Caco-2 (cell line): ENCODE data around the gene RETREG1. TPM values are rescaled to one million over a fixed set of nuclear protein-coding genes. Genes with fewer than 3 reads are reported as not detected.

ENCODE experiments used
- BruUV-seq: library from RNA; stranded (reverse); fragments of 400-500 nt; replicated peaks from 2 replicates; lab custom pipeline; 2021; lab: Mats Ljungman, UMichigan
- CTCF ChIA-PET: fragments of 300-600 bp; sonication (Branson Sonifier 250); formaldehyde crosslinking; loops from one replicate; lab custom pipeline; 2022; ENCODE audit warnings: antibody characterized with exemption; lab: Charles Lee
- POLR2A ChIA-PET: fragments of 300-600 bp; sonication (Branson Sonifier 250); formaldehyde crosslinking; loops from one replicate; lab custom pipeline; 2022; ENCODE audit warnings: antibody characterized with exemption; lab: Charles Lee
- DNase-seq, 2 experiments: peaks; one replicate each; pipeline versions ENCODE4 v3.0.0 to v3.0.0-alpha.2; 2020 to 2022
- H3K27me3 ChIP-seq: replicated peaks from 2 replicates; pipeline ENCODE4 v1.6.0; 2011; ENCODE audit warnings: low read length; ENCODE audit not compliant: control insufficient read depth, insufficient read depth
- H3K36me3 ChIP-seq: 2 replicates; pipeline ENCODE4 v1.5.1; 2011; ENCODE audit warnings: low read length; ENCODE audit not compliant: control insufficient read depth, insufficient read depth
- H3K4me1 ChIP-seq: fragments of 250-450 bp; sonication (Bioruptor Pico); 2 replicates; pipeline ENCODE4 v1.5.1; 2020; ENCODE audit warnings: mild to moderate bottlenecking
- H3K4me3 ChIP-seq: 2 replicates; pipeline ENCODE4 v1.5.1; 2011; ENCODE audit warnings: low read depth, mild to moderate bottlenecking, control low read depth, low read length
- H3K9me3 ChIP-seq: fragments of 250-450 bp; sonication (Bioruptor Pico); 2 replicates; pipeline ENCODE4 v1.5.1; 2020; ENCODE audit warnings: mild to moderate bottlenecking, moderate library complexity
- H3K27ac Mint-ChIP-seq: one replicate; pipeline ENCODE4 v1.8.0; 2022; ENCODE audit warnings: mixed read lengths; ENCODE audit not compliant: unreplicated experiment
- H3K27me3 Mint-ChIP-seq: one replicate; pipeline ENCODE4 v1.8.0; 2022; ENCODE audit warnings: mixed read lengths; ENCODE audit not compliant: insufficient read depth, unreplicated experiment
- H3K36me3 Mint-ChIP-seq: one replicate; pipeline ENCODE4 v1.8.0; 2022; ENCODE audit warnings: mild to moderate bottlenecking, mixed read lengths; ENCODE audit not compliant: insufficient read depth, unreplicated experiment
- H3K4me1 Mint-ChIP-seq: one replicate; pipeline ENCODE4 v1.8.0; 2022; ENCODE audit warnings: low read depth, mixed read lengths; ENCODE audit not compliant: unreplicated experiment
- H3K4me3 Mint-ChIP-seq: one replicate; pipeline ENCODE4 v1.8.0; 2022; ENCODE audit warnings: mild to moderate bottlenecking, moderate library complexity, mixed read lengths; ENCODE audit not compliant: unreplicated experiment
- H3K9me3 Mint-ChIP-seq: one replicate; pipeline ENCODE4 v1.8.0; 2022; ENCODE audit warnings: mixed read lengths; ENCODE audit not compliant: unreplicated experiment
- CTCF ChIP-seq, 2 experiments: fragments of 200-600 bp in 1 of 2; IDR thresholded peaks; 1 replicate in 1 of 2; 2 replicates in 1 of 2; pipeline versions ENCODE4 v1.5.1 to v1.8.0; 2011 to 2022; ENCODE audit warnings: antibody characterized with exemption in 1 of 2, control low read depth in 1 of 2, inconsistent platforms in 1 of 2, low read depth in 1 of 2, low read length in 1 of 2, mild to moderate bottlenecking in 1 of 2, moderate library complexity in 1 of 2; ENCODE audit not compliant: insufficient read depth in 1 of 2, severe bottlenecking in 1 of 2, unreplicated experiment in 1 of 2
- intact Hi-C: fragments of 100-400 bp; cut with micrococcal nuclease; formaldehyde crosslinking; loops from one replicate; pipeline ENCODE4 v1.10.0; 2022; ENCODE audit not compliant: unreplicated experiment
- total RNA-seq: library from RNA; stranded (reverse); gene quantifications from 2 replicates; pipeline ENCODE4 v1.2.3, GENCODE V29; 2022

Gene RETREG1
- total RNA-seq, 1 experiment from 2014 or later: 15.1 TPM

GRCh38 chr5:16529306-16529705 lies 87.5 kb downstream of the RETREG1 start:
- Histone ChIP-seq H3K4me1 (0 out of 2 replicates have a peak, but pooled peaks cover 6% of the 10 kb centered on the region), H3K36me3 (no peaks in the 10 kb centered on the region), H3K9me3 (no peaks in the 10 kb centered on the region), H3K27me3 (no peaks in the 10 kb centered on the region), H3K4me3 (no peak overlapping the region)
- no peak for TF ChIP-seq CTCF (IDR thresholded peaks at IDR 0.05; ENCODE audit: insufficient read depth in 1 of 2, low read depth in 1 of 2, low read length in 1 of 2, severe bottlenecking in 1 of 2, unreplicated experiment in 1 of 2)
- Mint-ChIP-seq H3K36me3 (peaks cover 8% of the 10 kb centered on the region), H3K4me1 (no peaks in the 10 kb centered on the region), H3K9me3 (no peaks in the 10 kb centered on the region), H3K27ac (no peak overlapping the region), H3K27me3 (no peaks in the 10 kb centered on the region), H3K4me3 (no peak overlapping the region)
- intact Hi-C loops: no loop called here
- DNase-seq: no peak
- no TSS peak for BruUV-seq
- ChIA-PET POLR2A (no interaction called here), CTCF (no interaction called here)

GRCh38 chr5:16528382-16529110 lies 88.3 kb downstream of the RETREG1 start:
- no peak overlapping the region for H3K27ac Mint-ChIP-seq
- H3K27me3 Mint-ChIP-seq: no peaks in the 10 kb centered on the region
- CTCF ChIA-PET: no interaction called here
- intact Hi-C loops: no loop called here
- TF ChIP-seq CTCF (IDR thresholded peaks at IDR 0.05; ENCODE audit: insufficient read depth in 1 of 2, low read depth in 1 of 2, low read length in 1 of 2, severe bottlenecking in 1 of 2, unreplicated experiment in 1 of 2): no peak
- Histone ChIP-seq H3K9me3 (no peaks in the 10 kb centered on the region), H3K36me3 (no peaks in the 10 kb centered on the region), H3K4me3 (no peak overlapping the region), H3K27me3 (no peaks in the 10 kb centered on the region), H3K4me1 (0 out of 2 replicates have a peak, but pooled peaks cover 9% of the 10 kb centered on the region)
- POLR2A ChIA-PET: no interaction called here
- peaks cover 8% of the 10 kb centered on the region for H3K36me3 Mint-ChIP-seq
- H3K4me3 Mint-ChIP-seq: no peak overlapping the region
- no peak for DNase-seq
- BruUV-seq: no TSS peak
- no peaks in the 10 kb centered on the region for H3K9me3 Mint-ChIP-seq
- peaks cover 7% of the 10 kb centered on the region for H3K4me1 Mint-ChIP-seq

- POLR2A ChIA-PET: no interaction called here
- H3K27me3 ChIP-seq: no peaks in the 10 kb centered on the region
- Mint-ChIP-seq H3K27me3 (no peaks in the 10 kb centered on the region), H3K9me3 (no peaks in the 10 kb centered on the region), H3K27ac (no peak overlapping the region), H3K4me1 (peaks cover 33% of the 10 kb centered on the region), H3K4me3 (no peak overlapping the region), H3K36me3 (peaks cover 8% of the 10 kb centered on the region)
- no peak for TF ChIP-seq CTCF (IDR thresholded peaks at IDR 0.05; ENCODE audit: insufficient read depth in 1 of 2, low read depth in 1 of 2, low read length in 1 of 2, severe bottlenecking in 1 of 2, unreplicated experiment in 1 of 2)
- H3K9me3 ChIP-seq: no peaks in the 10 kb centered on the region
- BruUV-seq: no TSS peak
- H3K4me1 ChIP-seq: peaks cover 26% of the 10 kb centered on the region
- H3K36me3 ChIP-seq: no peaks in the 10 kb centered on the region
- no peak for DNase-seq
- intact Hi-C loops: no loop called here
- H3K4me3 ChIP-seq: no peak overlapping the region
- CTCF ChIA-PET: no interaction called here
Observed at GRCh38 chr5:16525651-16526050, 91.1 kb downstream of the RETREG1 start.
